ENCODE results near the gene DNAH14.

DNAH14 gene

DNA sequence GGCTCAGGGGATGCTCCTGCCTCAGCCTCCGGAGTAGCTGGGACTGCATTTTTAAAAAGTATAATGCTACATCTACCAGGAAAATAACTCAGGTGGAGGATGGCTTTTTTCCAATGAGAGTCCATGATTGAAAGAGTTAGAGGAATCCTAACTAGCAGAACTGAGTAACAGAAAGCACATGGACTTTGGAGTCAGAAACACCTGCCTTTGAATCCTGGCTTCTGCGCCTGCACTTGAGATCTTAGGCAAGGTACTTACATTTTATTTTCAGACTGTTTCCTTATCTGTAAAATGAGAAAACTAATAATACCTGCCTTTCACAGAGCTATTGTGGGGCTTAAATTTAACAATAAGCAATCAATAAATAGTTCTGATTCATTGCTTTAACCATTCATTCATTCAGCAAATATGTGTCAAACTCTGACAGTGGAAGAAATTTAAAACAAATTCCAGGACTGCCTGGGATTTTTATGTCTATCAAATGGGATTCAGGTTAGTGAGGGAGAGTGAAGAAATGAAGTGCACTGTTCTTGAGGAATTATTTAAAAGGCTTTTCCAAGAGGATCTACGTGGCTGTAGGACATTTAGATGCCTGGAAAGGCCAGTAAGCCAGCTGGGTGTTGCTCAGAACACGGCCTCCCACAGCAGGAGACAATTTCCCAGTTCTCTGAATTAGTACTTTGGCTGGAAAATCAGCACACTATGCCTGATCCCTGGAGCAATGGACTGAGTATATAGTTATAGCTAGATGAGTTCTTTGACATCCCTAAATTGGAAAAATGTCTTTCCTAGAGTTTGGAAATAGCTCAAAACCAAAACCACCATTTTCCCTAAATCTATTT is 511.1 kb downstream of the DNAH14 start:
- TF ChIP-seq GATA3 (IDR thresholded peaks at IDR 0.05; ENCODE audit: low read depth, low read length) (no peak), GATA2 (IDR thresholded peaks at IDR 0.05; ENCODE audit: low read depth, low read length) (no peak)

GRCh38 chr1:225441314-225442122 is 512.0 kb downstream of the DNAH14 start:
- TF ChIP-seq GATA2 (IDR thresholded peaks at IDR 0.05; ENCODE audit: low read depth, low read length) (no peak), GATA3 (IDR thresholded peaks at IDR 0.05; ENCODE audit: low read depth, low read length) (no peak)

- no peak for TF ChIP-seq GATA2 (IDR thresholded peaks at IDR 0.05; ENCODE audit: low read depth, low read length)
- TF ChIP-seq GATA3 (IDR thresholded peaks at IDR 0.05; ENCODE audit: low read depth, low read length) = no peak
Observed at GRCh38 chr1:225442123-225442505, 512.6 kb downstream of the DNAH14 start.

DNA sequence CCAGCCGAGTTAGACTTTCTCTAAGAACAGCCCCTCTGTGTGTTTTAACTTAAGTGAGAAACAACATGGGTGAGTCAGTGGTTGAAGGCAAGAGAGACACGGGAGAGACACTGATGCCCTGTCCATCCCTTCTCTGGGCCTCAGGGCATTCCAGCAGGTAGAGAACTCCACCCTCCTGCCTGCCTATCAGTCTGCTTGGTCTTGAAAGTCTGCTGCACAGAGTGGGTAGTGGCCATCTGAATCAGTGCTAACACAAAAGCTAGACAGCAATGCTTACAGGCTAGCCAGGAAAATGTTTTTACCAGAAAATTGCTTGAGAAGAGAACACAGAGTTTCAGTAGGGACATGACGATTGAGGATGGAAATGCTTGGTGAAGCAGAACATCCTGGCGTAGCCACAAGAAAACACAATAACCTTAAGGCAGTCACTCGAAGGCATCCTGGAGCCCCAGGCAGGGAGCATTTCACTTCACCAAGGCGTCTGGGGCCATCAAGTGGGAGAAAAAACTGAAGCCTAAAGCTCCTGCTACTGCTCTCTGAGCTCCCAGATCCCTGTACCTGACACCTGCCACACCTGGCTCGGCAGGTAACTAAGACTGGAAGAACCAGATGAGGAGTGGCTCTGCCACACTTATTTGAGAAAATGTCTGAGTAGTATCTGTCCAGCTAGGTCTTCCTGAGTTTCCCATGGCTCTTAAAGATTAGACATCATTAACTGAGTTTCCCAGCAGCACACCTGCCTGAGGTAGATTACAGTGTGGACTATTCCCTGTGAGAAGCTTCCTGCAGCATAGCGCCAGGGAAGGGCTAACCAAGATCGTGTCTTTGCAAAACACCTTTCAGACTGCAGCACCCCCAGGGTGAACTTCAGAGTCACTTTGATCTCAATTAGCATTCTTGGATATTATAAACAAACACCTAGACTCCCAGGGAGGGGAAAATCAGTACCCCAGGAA is 516.4 kb downstream of the DNAH14 start:
- TF ChIP-seq GATA3 (IDR thresholded peaks at IDR 0.05; ENCODE audit: low read depth, low read length) = no peak
- no peak for TF ChIP-seq GATA2 (IDR thresholded peaks at IDR 0.05; ENCODE audit: low read depth, low read length)

- TF ChIP-seq GATA3 (IDR thresholded peaks at IDR 0.05; ENCODE audit: low read depth, low read length) (no peak), GATA2 (IDR thresholded peaks at IDR 0.05; ENCODE audit: low read depth, low read length) (no peak)
Observed at GRCh38 chr1:225446595-225446960, 517.1 kb downstream of the DNAH14 start.

- no peak for TF ChIP-seq GATA3 (IDR thresholded peaks at IDR 0.05; ENCODE audit: low read depth, low read length)
- TF ChIP-seq GATA2 (IDR thresholded peaks at IDR 0.05; ENCODE audit: low read depth, low read length) = no peak
Observed at GRCh38 chr1:225446981-225447615, 517.6 kb downstream of the DNAH14 start.

DNA sequence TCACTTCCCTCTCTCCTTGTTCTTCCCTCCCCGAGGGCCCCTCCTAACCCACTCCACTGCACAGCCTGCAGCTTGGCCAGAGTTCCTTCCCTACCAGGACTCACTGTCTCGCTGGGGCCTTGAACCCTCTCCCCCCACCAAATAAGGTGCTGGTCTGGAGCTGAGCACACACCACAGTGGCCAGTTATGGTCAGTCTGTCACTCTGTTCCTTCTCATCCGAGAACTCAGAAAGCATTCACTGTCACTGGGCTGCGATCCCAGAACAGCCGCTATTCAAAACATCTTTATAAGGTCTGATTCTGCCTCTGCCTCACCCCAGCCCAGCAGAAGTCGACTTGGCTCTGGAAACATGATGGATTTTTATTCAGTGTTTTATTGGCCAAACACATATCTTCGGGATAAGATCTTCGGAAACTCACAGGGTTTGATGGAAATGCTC is 518.2 kb downstream of the DNAH14 start:
- no peak for TF ChIP-seq GATA2 (IDR thresholded peaks at IDR 0.05; ENCODE audit: low read depth, low read length)
- no peak for TF ChIP-seq GATA3 (IDR thresholded peaks at IDR 0.05; ENCODE audit: low read depth, low read length)

DNA sequence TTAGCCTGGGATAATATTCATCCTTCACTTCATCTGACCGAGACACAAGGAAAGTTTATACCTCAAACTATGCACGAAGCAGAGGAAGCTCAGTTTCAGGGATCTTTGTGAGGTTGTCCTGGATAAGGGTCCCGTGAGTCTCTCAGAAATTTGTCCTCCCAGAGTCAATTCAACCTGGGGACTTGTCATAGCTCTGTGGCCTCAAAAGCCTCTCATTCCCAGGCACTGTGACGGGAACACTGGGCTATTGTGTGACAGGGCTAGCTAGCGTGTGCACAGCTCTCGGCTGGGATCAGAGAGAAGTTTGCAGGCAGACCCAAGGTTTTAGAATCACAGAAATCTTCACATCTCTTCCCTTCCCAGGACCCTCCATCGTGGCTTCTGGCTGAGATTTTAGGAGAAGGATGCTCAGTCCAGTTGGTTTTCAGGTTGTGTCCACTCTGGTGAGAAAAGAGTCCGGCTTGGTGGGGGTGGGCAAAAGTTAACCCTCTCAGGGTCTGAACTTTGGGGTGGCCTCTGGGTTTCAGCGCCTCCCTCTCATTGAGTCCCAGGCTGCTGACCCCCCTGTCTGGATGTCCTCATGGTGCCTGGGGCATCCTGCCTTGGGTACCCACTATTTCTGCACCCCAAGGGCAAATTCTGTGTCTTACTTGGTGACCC is 518.8 kb downstream of the DNAH14 start:
- TF ChIP-seq GATA2 (IDR thresholded peaks at IDR 0.05; ENCODE audit: low read depth, low read length) (no peak), GATA3 (IDR thresholded peaks at IDR 0.05; ENCODE audit: low read depth, low read length) (no peak)
